IPS DF 4.7 (cell line): ENCODE results near the gene CNTD1.

Source experiments
- DNase-seq: peaks from one replicate; pipeline ENCODE4 v3.0.0-alpha.2; 2013; ENCODE audit warnings: low spot score; ENCODE audit errors: extremely low read depth

Gene CNTD1

DNA sequence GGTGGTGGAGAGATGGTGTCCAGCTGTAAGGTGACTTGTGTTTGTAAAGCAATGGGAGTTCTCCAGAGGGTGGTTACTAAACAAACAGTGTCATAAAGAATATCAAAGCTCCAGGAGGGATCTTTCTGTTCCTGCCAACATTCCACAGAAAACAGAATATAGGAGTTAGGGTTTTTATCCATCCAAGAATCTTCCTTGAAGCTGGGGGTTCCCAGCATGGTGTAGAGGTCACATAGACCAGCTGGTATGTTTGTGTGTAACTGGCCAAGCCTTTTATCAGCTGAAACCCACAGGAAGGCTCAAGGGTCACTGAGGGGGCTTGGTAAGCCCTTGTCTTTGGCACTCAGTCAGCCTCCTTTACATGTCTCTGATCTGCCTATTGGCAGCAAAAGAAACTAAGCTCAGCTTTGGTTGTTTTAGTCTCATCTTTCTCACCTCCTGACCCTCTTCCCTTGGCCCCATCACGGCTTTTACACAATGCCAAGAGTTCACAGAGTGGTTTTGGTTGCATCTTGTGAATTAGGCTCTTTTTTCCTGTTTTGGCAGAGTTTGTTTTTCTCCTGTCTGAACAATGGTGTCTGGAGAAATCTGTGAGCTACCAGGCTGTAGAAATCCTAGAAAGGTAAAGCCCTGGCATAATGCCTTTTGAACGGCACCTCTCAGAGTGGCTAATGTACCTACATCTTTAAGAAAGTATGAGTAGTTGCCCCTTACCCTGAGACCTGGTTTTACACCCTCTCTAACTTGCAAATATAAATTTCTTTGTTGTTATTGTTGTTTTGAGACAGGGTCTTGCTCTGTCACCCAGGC is 4.6 kb downstream of the CNTD1 start:
- DNase-seq = no peak

- DNase-seq = no peak
Observed at GRCh38 chr17:42804918-42805367, 6.3 kb downstream of the CNTD1 start.

- DNase-seq = no peak
Observed at GRCh38 chr17:42806249-42806648, 7.6 kb downstream of the CNTD1 start.

DNA sequence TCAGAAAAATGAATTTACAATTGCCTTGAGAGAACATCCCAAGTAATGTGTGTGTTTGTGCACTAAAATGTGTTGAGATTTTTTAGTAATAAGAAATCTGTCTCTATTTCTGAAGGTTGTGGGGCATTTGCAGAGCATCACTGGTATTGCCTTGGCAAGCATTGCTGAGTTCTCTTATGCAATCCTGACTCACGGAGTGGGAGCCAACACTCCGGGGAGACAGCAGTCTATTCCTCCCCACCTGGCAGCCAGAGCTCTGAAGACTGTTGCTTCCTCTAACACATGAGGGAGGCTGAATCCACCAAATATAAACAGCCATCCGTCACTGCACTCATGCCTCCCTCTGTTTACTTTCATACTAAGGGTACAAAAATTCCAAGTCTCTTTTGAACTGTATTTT is 10.6 kb downstream of the CNTD1 start:
- no peak for DNase-seq

GRCh38 chr17:42814633-42815399 is 16.2 kb downstream of the CNTD1 start:
- DNase-seq = no peak

DNA sequence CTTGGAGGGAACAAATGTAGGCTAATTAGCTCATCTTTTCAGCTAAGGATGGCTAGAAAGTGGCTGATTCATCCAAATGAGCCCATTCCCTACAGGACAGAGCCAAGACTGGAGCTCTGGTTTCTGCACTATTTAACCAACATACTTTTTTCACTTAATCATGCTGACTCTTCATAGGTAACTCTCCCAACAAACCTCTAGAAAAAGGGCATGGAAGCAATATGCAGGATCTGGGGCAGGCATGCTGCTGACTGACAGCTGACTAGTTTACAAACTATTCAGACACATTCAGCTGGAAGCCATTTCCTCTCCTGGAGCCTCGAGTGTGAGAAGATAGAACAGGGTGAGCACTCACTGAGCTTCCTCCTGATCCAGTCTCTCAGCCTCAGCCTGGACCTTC is 19.2 kb downstream of the CNTD1 start:
- no peak for DNase-seq

DNA sequence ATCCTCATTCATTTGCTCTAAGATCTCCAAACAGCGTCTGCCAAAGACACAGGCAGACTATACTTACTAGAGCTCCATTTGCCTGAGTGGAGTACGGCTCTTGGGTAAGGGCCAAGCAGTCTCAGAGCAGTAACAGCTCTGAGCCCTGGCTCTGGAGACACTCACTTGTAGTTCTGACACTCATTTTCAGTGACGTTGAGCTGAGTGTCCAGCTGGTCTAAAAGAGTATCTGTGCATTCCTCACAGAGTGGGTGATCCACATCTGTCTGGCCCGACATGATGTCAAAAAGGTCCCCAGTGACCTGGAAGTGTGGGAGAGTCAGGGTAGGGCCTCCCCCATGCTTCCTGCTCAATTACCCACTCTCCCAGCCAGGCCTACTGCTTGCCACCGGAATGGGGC is 19.7 kb downstream of the CNTD1 start:
- DNase-seq = no peak

- no peak for DNase-seq
Observed at GRCh38 chr17:42819939-42820535, 21.4 kb downstream of the CNTD1 start.

- DNase-seq = no peak
Observed at GRCh38 chr17:42821176-42821575, 22.5 kb downstream of the CNTD1 start.

DNA sequence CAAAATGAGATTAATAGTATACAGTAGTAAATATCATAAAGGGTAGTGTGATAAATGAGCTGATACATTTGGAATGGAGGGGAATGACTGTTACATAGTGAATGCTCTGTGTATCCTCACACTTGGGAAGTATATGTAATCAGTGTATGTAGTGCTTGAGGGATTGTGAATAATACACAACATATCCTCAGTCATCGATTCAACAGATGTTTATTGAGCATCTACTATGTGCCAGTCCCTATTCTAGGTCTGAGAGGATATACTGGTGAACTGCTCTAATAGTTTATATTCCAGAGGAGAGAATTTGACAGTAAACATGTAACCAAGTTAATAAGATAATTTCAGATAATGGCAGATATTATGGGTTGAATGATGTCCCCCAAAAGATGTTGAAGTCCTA is 28.8 kb downstream of the CNTD1 start:
- DNase-seq = no peak

GRCh38 chr17:42830971-42831370 is 32.3 kb downstream of the CNTD1 start:
- no peak for DNase-seq

DNA sequence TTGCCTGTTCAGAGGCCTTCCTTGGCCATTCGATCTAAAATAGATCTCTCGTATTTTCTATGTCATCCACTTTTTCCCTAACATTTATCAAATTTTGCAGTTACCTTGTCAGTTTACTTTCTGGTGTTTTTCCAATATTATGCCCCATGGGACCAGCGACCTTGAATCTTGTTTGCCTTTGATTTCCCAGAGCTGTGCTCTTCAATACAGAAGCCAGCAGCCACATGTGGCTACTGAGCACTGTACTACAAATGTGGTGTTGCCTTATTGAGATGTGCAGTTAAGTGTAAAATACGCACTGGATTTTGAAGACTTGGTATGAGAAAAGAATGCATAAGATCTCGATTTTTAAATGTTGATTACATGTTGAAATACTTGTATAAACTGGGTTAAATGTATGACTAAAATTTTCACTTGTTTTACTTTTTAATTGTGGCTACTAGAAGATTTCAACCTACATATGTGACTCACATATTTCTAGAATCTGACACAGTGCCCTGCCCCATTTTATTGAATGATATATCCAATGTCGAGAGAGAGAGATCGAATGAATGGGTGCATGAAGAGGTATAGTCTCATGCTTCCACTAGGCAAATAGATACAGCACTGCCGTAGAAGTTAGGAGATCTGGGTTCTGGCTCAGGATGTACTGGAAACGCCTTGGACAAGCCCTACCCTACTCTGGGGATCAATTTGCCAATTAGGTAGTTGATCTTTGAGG is 33.7 kb downstream of the CNTD1 start:
- DNase-seq = no peak

GRCh38 chr17:42832934-42833766 is 34.5 kb downstream of the CNTD1 start, which contains the start of gene PSME3:
Gene PSME3 (plus strand): TSS chr17:42833397. CDS start chr17:42833632, 235 bp downstream.
- DNase-seq = no peak

DNA sequence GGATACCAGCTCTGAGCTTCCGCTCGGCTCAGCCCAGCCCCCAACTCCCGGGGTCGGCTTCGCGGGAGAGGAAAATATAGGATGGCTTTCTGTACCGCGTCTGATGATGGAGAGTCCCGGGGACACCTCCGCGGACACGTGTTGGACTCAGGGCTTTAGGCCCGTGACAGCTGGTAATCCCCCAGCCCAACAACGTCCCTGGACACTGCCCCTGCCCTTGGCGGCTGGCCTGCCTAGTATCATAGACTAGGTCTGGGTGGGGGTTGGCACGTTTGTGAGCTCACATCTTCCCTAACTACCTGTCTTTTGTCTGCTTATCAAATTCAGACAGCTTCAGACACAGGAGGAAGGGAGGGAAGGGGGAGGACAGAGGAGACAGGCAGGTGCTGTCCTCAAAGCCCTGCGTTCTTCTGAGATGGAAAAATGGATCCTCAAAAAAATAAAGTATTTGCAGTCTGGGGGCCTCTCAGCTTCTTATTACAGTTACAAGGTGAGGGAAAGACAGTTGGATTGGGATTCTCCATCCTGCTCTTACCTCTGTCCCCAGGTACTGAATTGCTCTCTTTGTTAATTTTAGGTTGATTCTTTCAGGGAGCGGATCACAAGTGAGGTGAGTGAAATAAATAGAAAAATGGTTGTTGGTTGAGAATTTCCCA is 35.2 kb downstream of the CNTD1 start:
- DNase-seq = no peak

DNA sequence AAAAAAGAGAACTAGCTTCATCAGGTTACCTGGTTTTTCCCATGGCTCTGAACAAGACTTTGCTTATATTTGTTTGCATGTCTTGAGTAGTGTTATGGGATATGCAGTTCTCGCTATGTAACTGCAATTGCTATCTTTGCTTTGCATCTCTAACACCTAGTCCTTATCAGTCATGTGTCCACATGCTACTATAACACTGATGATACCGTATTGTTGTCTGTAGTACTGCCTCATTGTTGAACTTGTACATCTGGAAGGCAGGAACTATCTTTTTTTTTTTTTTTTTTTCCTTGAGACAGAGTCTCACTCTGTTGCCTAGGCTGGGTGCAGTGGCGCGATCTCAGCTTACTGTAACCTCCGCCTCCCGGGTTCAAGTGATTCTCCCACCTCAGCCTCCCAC is 37.1 kb downstream of the CNTD1 start:
- DNase-seq = no peak

DNA sequence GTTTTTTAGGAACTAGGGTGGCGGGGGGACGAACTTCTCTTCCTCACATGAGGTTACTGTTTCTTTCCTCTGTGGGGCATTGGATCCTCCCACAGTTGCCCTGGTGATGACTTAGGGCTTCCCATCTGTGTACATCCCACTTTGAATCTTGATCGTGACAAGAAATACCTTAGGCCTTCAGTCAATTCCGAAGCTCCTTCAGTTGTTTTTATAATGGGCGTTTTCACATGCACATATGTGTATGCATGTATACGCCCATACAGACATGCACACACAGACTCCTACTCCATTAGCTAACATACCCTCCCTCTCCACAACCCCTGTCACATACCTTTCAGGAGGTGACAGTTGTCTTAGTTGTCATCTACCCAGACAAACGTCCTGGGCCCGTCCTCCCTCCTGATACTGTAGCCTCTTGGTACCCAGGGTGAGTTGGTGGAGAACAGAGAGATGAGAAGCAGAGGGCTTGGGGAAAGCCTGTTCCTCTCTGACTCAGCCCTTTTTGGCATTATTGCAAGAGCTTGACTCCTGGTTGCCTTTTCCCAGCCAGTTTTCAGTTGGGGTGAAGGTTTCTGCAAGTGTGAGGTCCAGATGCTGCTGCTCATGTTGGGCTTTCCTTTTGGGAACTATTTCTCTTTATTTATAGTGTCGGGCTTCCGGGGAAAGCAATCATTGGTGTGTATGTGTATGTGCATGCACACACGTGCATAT is 43.5 kb downstream of the CNTD1 start:
- no peak for DNase-seq

- DNase-seq = no peak
Observed at GRCh38 chr17:42843358-42843934, 44.8 kb downstream of the CNTD1 start.

- no peak for DNase-seq
Observed at GRCh38 chr17:42844271-42844670, 45.6 kb downstream of the CNTD1 start, which contains the start of gene AOC2. Gene AOC2 (plus strand): TSS chr17:42844580. CDS start chr17:42844627, 47 bp downstream.
